Glutamatergic neuron (in vitro differentiated cells): ENCODE data around the gene EIF4G2. TPM values are rescaled to one million over a fixed set of nuclear protein-coding genes. Genes with fewer than 3 reads are reported as not detected.
A peak's percentile ranks its signal among the peaks of the same experiment; 100 is the strongest.

Source experiments
- DNase-seq: peaks from one replicate; pipeline ENCODE4 v3.0.0; 2022
- H3K27ac Mint-ChIP-seq: one replicate; pipeline ENCODE4 v1.8.0; 2020; ENCODE audit warnings: mild to moderate bottlenecking, mixed read lengths, inconsistent platforms; ENCODE audit not compliant: unreplicated experiment
- H3K27me3 Mint-ChIP-seq: one replicate; pipeline ENCODE4 v1.8.0; 2020; ENCODE audit warnings: mild to moderate bottlenecking, moderate library complexity, mixed read lengths, inconsistent platforms; ENCODE audit not compliant: unreplicated experiment
- H3K36me3 Mint-ChIP-seq: one replicate; pipeline ENCODE4 v1.8.0; 2020; ENCODE audit warnings: mild to moderate bottlenecking, mixed read lengths, inconsistent platforms; ENCODE audit not compliant: unreplicated experiment
- H3K4me1 Mint-ChIP-seq: one replicate; pipeline ENCODE4 v1.8.0; 2020; ENCODE audit warnings: mild to moderate bottlenecking, low read depth, mixed read lengths, inconsistent platforms; ENCODE audit not compliant: unreplicated experiment
- H3K4me3 Mint-ChIP-seq: one replicate; pipeline ENCODE4 v1.8.0; 2020; ENCODE audit warnings: mild to moderate bottlenecking, mixed read lengths, inconsistent platforms; ENCODE audit not compliant: unreplicated experiment
- H3K9me3 Mint-ChIP-seq: one replicate; pipeline ENCODE4 v1.8.0; 2020; ENCODE audit warnings: mild to moderate bottlenecking, moderate library complexity, mixed read lengths, inconsistent platforms; ENCODE audit not compliant: unreplicated experiment
- total RNA-seq: library from RNA; stranded (reverse); fragmentation: NEBNext Ultra II Directional; extraction: Animal tissue kit (Norgen Biotek cat#: 25700); gene quantifications from one replicate; pipeline ENCODE4 v1.2.1, GENCODE V29; 2021; ENCODE audit not compliant: unreplicated experiment
- TF ChIP-seq, protein P1 (sequence below): fragments of 200-600 bp; sonication (generic); IDR thresholded peaks from one replicate; pipeline ENCODE4 v1.5.0; 2021; ENCODE audit not compliant: partially characterized antibody, unreplicated experiment

EIF4G2 gene
- total RNA-seq, 1 donor from 2014 or later = 1,663 TPM

- Mint-ChIP-seq H3K4me1 (peaks cover 13% of the 10 kb centered on the region), H3K4me3 (no peak overlapping the region), H3K27ac (no peak overlapping the region), H3K27me3 (no peaks in the 10 kb centered on the region), H3K9me3 (no peaks in the 10 kb centered on the region), H3K36me3 (no peaks in the 10 kb centered on the region)
- no peak for DNase-seq
- TF ChIP-seq, protein P1, sequence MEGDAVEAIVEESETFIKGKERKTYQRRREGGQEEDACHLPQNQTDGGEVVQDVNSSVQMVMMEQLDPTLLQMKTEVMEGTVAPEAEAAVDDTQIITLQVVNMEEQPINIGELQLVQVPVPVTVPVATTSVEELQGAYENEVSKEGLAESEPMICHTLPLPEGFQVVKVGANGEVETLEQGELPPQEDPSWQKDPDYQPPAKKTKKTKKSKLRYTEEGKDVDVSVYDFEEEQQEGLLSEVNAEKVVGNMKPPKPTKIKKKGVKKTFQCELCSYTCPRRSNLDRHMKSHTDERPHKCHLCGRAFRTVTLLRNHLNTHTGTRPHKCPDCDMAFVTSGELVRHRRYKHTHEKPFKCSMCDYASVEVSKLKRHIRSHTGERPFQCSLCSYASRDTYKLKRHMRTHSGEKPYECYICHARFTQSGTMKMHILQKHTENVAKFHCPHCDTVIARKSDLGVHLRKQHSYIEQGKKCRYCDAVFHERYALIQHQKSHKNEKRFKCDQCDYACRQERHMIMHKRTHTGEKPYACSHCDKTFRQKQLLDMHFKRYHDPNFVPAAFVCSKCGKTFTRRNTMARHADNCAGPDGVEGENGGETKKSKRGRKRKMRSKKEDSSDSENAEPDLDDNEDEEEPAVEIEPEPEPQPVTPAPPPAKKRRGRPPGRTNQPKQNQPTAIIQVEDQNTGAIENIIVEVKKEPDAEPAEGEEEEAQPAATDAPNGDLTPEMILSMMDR = no peak
These were observed 23.6 kb downstream of the EIF4G2 start for GRCh38 chr11:10785146-10785474.

GRCh38 chr11:10784232-10785145 lies 24.2 kb downstream of the EIF4G2 start:
- H3K27me3 Mint-ChIP-seq = no peaks in the 10 kb centered on the region
- no peak overlapping the region for H3K4me3 Mint-ChIP-seq
- peaks cover 13% of the 10 kb centered on the region for H3K4me1 Mint-ChIP-seq
- peak overlapping the region; percentile 26 for H3K27ac Mint-ChIP-seq
- no peak for DNase-seq
- TF ChIP-seq, protein P1 = no peak
- H3K9me3 Mint-ChIP-seq = no peaks in the 10 kb centered on the region
- no peaks in the 10 kb centered on the region for H3K36me3 Mint-ChIP-seq

- Mint-ChIP-seq H3K9me3 (no peaks in the 10 kb centered on the region), H3K27me3 (peaks cover 3% of the 10 kb centered on the region), H3K36me3 (no peaks in the 10 kb centered on the region), H3K4me1 (peaks cover 21% of the 10 kb centered on the region), H3K27ac (no peak overlapping the region), H3K4me3 (no peak overlapping the region)
- DNase-seq = no peak
- TF ChIP-seq, protein P1 = no peak
These were observed 28.7 kb downstream of the EIF4G2 start for GRCh38 chr11:10780040-10780439.

- H3K27me3 Mint-ChIP-seq = peaks cover 3% of the 10 kb centered on the region
- no peak for DNase-seq
- TF ChIP-seq, protein P1 = no peak
These were observed 29.6 kb downstream of the EIF4G2 start for GRCh38 chr11:10779086-10779485.

More at GRCh38 chr11:10779086-10779485, 29.6 kb downstream of the EIF4G2 start:
- no peaks in the 10 kb centered on the region for H3K36me3 Mint-ChIP-seq
- H3K4me3 Mint-ChIP-seq = peak overlapping the region; percentile 24
- H3K4me1 Mint-ChIP-seq = peaks cover 15% of the 10 kb centered on the region
- H3K27ac Mint-ChIP-seq = peak overlapping the region; percentile 48
- no peaks in the 10 kb centered on the region for H3K9me3 Mint-ChIP-seq
